Gastroesophageal sphincter (tissue), 4 donors: ENCODE measurements around the gene PTPRF. TPM values are rescaled to one million over a fixed set of nuclear protein-coding genes. Genes with fewer than 3 reads are reported as not detected.
A peak's percentile ranks its signal among the peaks of the same experiment; 100 is the strongest.

Source experiments
- ATAC-seq: fragments of 150-250 bp; one replicate; pipeline ENCODE4 v1.9.1; 2016; ENCODE audit warnings: mild to moderate bottlenecking, moderate library complexity
- H3K27ac ChIP-seq, 4 donors: fragments of 200-600 bp; sonication (generic) in 3 of 4; 1 replicate in 3 of 4; 2 replicates in 1 of 4; pipeline ENCODE4 v1.5.1; 2016 to 2019
- H3K27me3 ChIP-seq: fragments of 200-600 bp; sonication (generic); one replicate; pipeline ENCODE4 v1.5.1; 2019
- H3K36me3 ChIP-seq, 2 donors: fragments of 200-600 bp; sonication (generic); one replicate each; pipeline ENCODE4 v1.5.1; 2019; ENCODE audit warnings: control low read depth in 1 of 2
- H3K4me1 ChIP-seq, 3 donors: fragments of 200-600 bp; sonication (generic); 1 replicate in 2 of 3; 2 replicates in 1 of 3; pipeline ENCODE4 v1.5.1; 2016 to 2019; ENCODE audit warnings: control low read depth in 2 of 3
- H3K4me3 ChIP-seq, 2 donors: fragments of 200-600 bp; sonication (generic); one replicate each; pipeline ENCODE4 v1.5.1; 2019; ENCODE audit warnings: mild to moderate bottlenecking in 1 of 2, moderate library complexity in 1 of 2
- H3K9me3 ChIP-seq, 3 donors: fragments of 200-600 bp; sonication (generic); one replicate each; pipeline ENCODE4 v1.5.1; 2017 to 2019; ENCODE audit warnings: control low read depth in 2 of 3
- CTCF ChIP-seq, 4 experiments: fragments of 200-600 bp in 2 of 4; fragments of 450-650 bp in 2 of 4; sonication (generic) in 1 of 4; IDR thresholded peaks; one replicate each; pipeline ENCODE4 v1.5.1; 2017 to 2019; ENCODE audit warnings: antibody characterized with exemption in 4 of 4, mild to moderate bottlenecking in 2 of 4, moderate library complexity in 2 of 4
- EP300 ChIP-seq: sonication (generic); formaldehyde crosslinking; IDR thresholded peaks from one replicate; pipeline ENCODE4 v1.6.1; 2017; ENCODE audit warnings: antibody characterized with exemption, mild to moderate bottlenecking
- POLR2A ChIP-seq, 2 donors: fragments of 450-650 bp; IDR thresholded peaks; one replicate each; pipeline ENCODE4 v1.6.1; 2017; ENCODE audit warnings: antibody characterized with exemption in 2 of 2, mild to moderate bottlenecking in 2 of 2, moderate library complexity in 1 of 2
- POLR2AphosphoS5 ChIP-seq: sonication (generic); formaldehyde crosslinking; IDR thresholded peaks from one replicate; pipeline ENCODE4 v1.6.1; 2017; ENCODE audit warnings: antibody characterized with exemption
- WGBS, 2 donors: methylation state at CpG; one replicate each; pipeline ENCODE4 v1.1.5; 2018; ENCODE audit warnings: low coverage in 1 of 2; 5-methylcytosine and 5-hydroxymethylcytosine counted together
- total RNA-seq, 4 donors: library from RNA; depleted of rRNA; stranded (reverse); fragments of >200 nt; gene quantifications; one replicate each; pipeline ENCODE4 v1.1.0, GENCODE V29; 2016

Gene PTPRF
- total RNA-seq, 4 donors from 2014 or later = 55.8 to 80.4 (median 60.8) TPM

- 93% methylated on average over 3 of the region's 3 CpGs; no CpG with 5 or more reads in 1 of the 2 donors for WGBS, 2 donors
- TF ChIP-seq CTCF (IDR thresholded peaks at IDR 0.05) = no peak
- TF ChIP-seq EP300 = no peak
- no peak for TF ChIP-seq POLR2AphosphoS5
- no peak for TF ChIP-seq POLR2A (IDR thresholded peaks at IDR 0.05)
- peak overlapping the region in 1 of 4 donors; percentile 20 for H3K27ac ChIP-seq
- no peaks in the 10 kb centered on the region for H3K27me3 ChIP-seq
- no peaks in the 10 kb centered on the region for H3K9me3 ChIP-seq
- no peak overlapping the region for H3K4me3 ChIP-seq
- H3K36me3 ChIP-seq = peaks cover 0 to 14% of the 10 kb centered on the region in 2 donors
- ATAC-seq = no peak
- H3K4me1 ChIP-seq = peaks cover 6 to 94% (median 11%) of the 10 kb centered on the region in 3 donors
Observed at GRCh38 chr1:43538143-43538487, 7.4 kb downstream of the PTPRF start.

- peak overlapping the region in 1 of 4 donors; percentile 85 for H3K27ac ChIP-seq
- WGBS, 2 donors = 94 to 100% methylated on average over 2 to 4 of the region's 4 CpGs
Observed at GRCh38 chr1:43538969-43539368, 8.3 kb downstream of the PTPRF start.

GRCh38 chr1:43539726-43540434 is 9.2 kb downstream of the PTPRF start:
- no peak for TF ChIP-seq EP300
- no peak for TF ChIP-seq CTCF (IDR thresholded peaks at IDR 0.05)
- no peak for TF ChIP-seq POLR2A (IDR thresholded peaks at IDR 0.05)
- TF ChIP-seq POLR2AphosphoS5 = no peak
- peaks cover 6 to 94% (median 14%) of the 10 kb centered on the region in 3 donors for H3K4me1 ChIP-seq
- no peak for ATAC-seq

More at GRCh38 chr1:43538969-43539368, 8.3 kb downstream of the PTPRF start:
- H3K36me3 ChIP-seq = peaks cover 0 to 14% of the 10 kb centered on the region in 2 donors
- no peaks in the 10 kb centered on the region for H3K9me3 ChIP-seq
- peaks cover 6 to 94% (median 14%) of the 10 kb centered on the region in 3 donors for H3K4me1 ChIP-seq
- no peak for ATAC-seq
- no peak overlapping the region for H3K4me3 ChIP-seq
- H3K27me3 ChIP-seq = no peaks in the 10 kb centered on the region
- TF ChIP-seq CTCF (IDR thresholded peaks at IDR 0.05) (no peak), POLR2A (IDR thresholded peaks at IDR 0.05) (no peak), EP300 (no peak), POLR2AphosphoS5 (no peak)

GRCh38 chr1:43540653-43541071 is 10.0 kb downstream of the PTPRF start:
- peak overlapping the region; percentile 53 to 85 (median 79) for H3K27ac ChIP-seq
- H3K27me3 ChIP-seq = no peaks in the 10 kb centered on the region
- 40 to 80% methylated on average over 1 to 2 of the region's 15 CpGs for WGBS, 2 donors
- ATAC-seq = peak; percentile 34
- TF ChIP-seq POLR2AphosphoS5 = peak; percentile 66
- no peak for TF ChIP-seq EP300
- H3K4me3 ChIP-seq = no peak overlapping the region
- peaks cover 0 to 25% of the 10 kb centered on the region in 2 donors for H3K36me3 ChIP-seq
- H3K9me3 ChIP-seq = no peaks in the 10 kb centered on the region
- peaks cover 6 to 94% (median 14%) of the 10 kb centered on the region in 3 donors for H3K4me1 ChIP-seq

More at GRCh38 chr1:43539726-43540434, 9.2 kb downstream of the PTPRF start:
- peaks cover 0 to 17% of the 10 kb centered on the region in 2 donors for H3K36me3 ChIP-seq
- no peaks in the 10 kb centered on the region for H3K9me3 ChIP-seq
- no peak overlapping the region for H3K4me3 ChIP-seq
- no peaks in the 10 kb centered on the region for H3K27me3 ChIP-seq
- peak overlapping the region; percentile 53 to 85 (median 79) for H3K27ac ChIP-seq
- 100% methylated on average over 1 of the region's 7 CpGs; no CpG with 5 or more reads in 1 of the 2 donors for WGBS, 2 donors

DNA sequence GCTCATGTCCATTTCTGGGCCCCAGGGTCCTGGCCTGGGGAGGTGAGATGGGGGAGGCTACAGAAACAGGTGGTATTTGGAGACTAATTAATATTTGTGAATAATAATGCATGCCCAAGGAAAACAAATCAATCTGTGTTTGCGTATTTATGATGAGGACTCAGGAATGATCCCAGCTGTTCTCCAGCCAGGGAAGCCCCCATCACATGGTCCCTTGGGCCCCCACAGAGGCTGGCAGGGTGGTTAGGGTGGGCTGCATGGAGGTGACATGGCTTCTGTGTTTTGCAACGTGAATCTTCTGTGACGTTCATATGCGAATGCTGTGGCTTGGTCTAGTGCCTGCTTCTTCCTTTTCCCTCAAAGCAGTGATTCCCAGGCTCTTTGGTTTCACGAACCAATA is 10.5 kb downstream of the PTPRF start:
- H3K9me3 ChIP-seq = no peaks in the 10 kb centered on the region
- no peak for ATAC-seq
- TF ChIP-seq CTCF (IDR thresholded peaks at IDR 0.05) = no peak
- TF ChIP-seq EP300 = no peak
- TF ChIP-seq POLR2AphosphoS5 = no peak
- TF ChIP-seq POLR2A (IDR thresholded peaks at IDR 0.05) = no peak
- peak overlapping the region; percentile 53 to 85 (median 79) for H3K27ac ChIP-seq
- H3K27me3 ChIP-seq = no peaks in the 10 kb centered on the region
- no peak overlapping the region for H3K4me3 ChIP-seq
- 63% methylated on average over 5 of the region's 5 CpGs; no CpG with 5 or more reads in 1 of the 2 donors for WGBS, 2 donors
- peaks cover 0 to 26% of the 10 kb centered on the region in 2 donors for H3K36me3 ChIP-seq
- peaks cover 6 to 94% (median 14%) of the 10 kb centered on the region in 3 donors for H3K4me1 ChIP-seq
